Left lung (tissue), 10 donors: ENCODE data around the gene ETV1. TPM values are rescaled to one million over a fixed set of nuclear protein-coding genes. Genes with fewer than 3 reads are reported as not detected.

Experiments
- ATAC-seq: fragments of 200-7000 bp; cut with Tn5 transposase; one replicate; pipeline ENCODE4 v1.9.1; 2020; ENCODE audit warnings: moderate library complexity
- DNase-seq, 4 donors: peaks; one replicate each; pipeline ENCODE4 v3.0.0-alpha.2; 2013 to 2020
- H3K27ac ChIP-seq, 2 donors: fragments of 200-600 bp; sonication (generic) in 1 of 2; one replicate each; pipeline versions ENCODE4 v1.5.0 to v1.8.0; 2020 to 2021
- H3K27me3 ChIP-seq, 2 donors: fragments of 200-600 bp; sonication (generic) in 1 of 2; one replicate each; pipeline versions ENCODE4 v1.5.0 to v1.8.0; 2020 to 2021
- H3K36me3 ChIP-seq, 2 donors: fragments of 200-600 bp; sonication (generic) in 1 of 2; one replicate each; pipeline versions ENCODE4 v1.5.0 to v1.8.0; 2020 to 2021
- H3K4me1 ChIP-seq, 2 donors: fragments of 200-600 bp; one replicate each; pipeline ENCODE4 v1.8.0; 2021
- H3K4me3 ChIP-seq, 2 donors: fragments of 200-600 bp; sonication (generic) in 1 of 2; one replicate each; pipeline versions ENCODE4 v1.5.0 to v1.8.0; 2020 to 2021; ENCODE audit warnings: mild to moderate bottlenecking in 1 of 2
- H3K9me3 ChIP-seq, 2 donors: fragments of 200-600 bp; sonication (generic) in 1 of 2; one replicate each; pipeline versions ENCODE4 v1.5.0 to v1.8.0; 2020 to 2021
- intact Hi-C, 2 donors: fragments of 100-400 bp; cut with DNase I; formaldehyde crosslinking; loops; one replicate each; pipeline versions ENCODE4 v1.11.2 to v1.14.2; 2022
- polyA plus RNA-seq, 6 donors: library from polyadenylated mRNA; unstranded; fragments of 120-200 nt; gene quantifications; one replicate each; pipeline ENCODE4 v1.2.1, GENCODE V29; 2013; ENCODE audit not compliant: insufficient read length in 6 of 6
- total RNA-seq, 2 donors: library from RNA; stranded (reverse); fragmentation: NEBNext Ultra II Directional; extraction: Animal tissue kit (Norgen Biotek cat#: 25700); gene quantifications; one replicate each; pipeline ENCODE4 v1.2.1, GENCODE V29; 2021
- TF ChIP-seq, protein P1 (sequence below), 2 donors: fragments of 200-600 bp; sonication (generic) in 1 of 2; IDR thresholded peaks; one replicate each; pipeline versions ENCODE4 v1.5.0 to v1.8.0; 2021; ENCODE audit warnings: antibody characterized with exemption in 2 of 2
- donor health status: DM: no; HTN: yes; CAD: no.
- donor health status: DM: no; HTN: no; CAD: no.

Gene ETV1
- total and polyA plus RNA-seq, 8 donors = 55.3 to 134 (median 72.5) TPM

- Histone ChIP-seq H3K9me3 (peaks cover 0 to 5% of the 10 kb centered on the region in 2 donors), H3K4me1 (no peaks in the 10 kb centered on the region), H3K4me3 (no peak overlapping the region), H3K27me3 (no peaks in the 10 kb centered on the region), H3K36me3 (no peaks in the 10 kb centered on the region), H3K27ac (no peak overlapping the region)
- ATAC-seq (no peak), DNase-seq (no peak)
- TF ChIP-seq, protein P1, sequence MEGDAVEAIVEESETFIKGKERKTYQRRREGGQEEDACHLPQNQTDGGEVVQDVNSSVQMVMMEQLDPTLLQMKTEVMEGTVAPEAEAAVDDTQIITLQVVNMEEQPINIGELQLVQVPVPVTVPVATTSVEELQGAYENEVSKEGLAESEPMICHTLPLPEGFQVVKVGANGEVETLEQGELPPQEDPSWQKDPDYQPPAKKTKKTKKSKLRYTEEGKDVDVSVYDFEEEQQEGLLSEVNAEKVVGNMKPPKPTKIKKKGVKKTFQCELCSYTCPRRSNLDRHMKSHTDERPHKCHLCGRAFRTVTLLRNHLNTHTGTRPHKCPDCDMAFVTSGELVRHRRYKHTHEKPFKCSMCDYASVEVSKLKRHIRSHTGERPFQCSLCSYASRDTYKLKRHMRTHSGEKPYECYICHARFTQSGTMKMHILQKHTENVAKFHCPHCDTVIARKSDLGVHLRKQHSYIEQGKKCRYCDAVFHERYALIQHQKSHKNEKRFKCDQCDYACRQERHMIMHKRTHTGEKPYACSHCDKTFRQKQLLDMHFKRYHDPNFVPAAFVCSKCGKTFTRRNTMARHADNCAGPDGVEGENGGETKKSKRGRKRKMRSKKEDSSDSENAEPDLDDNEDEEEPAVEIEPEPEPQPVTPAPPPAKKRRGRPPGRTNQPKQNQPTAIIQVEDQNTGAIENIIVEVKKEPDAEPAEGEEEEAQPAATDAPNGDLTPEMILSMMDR (IDR thresholded peaks at IDR 0.05) = no peak
- intact Hi-C loops = no loop called here
These were observed 31.6 kb upstream of the ETV1 start for GRCh38 chr7:14021069-14021468.

DNA sequence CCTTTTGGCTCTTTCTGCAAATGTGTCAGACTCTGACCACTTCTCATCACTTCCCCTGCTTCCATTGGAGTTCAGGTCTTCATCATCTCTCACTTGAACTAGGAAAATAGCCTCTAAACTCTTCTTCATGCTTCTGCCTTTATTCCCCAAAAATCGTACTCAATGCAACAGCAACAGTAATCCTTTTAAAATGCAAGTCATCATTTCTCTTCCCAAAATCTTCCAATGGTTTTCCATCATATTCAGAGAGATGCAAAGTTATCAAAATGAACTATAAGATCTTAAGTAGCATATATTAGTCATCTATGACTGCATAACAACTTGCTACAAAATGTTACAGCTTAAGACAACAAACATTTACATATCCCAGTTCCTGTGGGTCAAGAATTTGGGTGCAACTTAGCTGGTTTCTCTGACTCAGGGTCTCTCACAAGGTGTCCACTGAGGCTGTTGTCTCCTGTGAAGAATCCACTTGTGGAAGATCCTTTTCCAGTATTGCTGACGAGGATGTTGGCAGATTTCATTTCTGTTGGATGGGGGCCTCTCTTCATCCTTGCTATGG lies 31.0 kb upstream of the ETV1 start:
- TF ChIP-seq, protein P1 (IDR thresholded peaks at IDR 0.05) = no peak
- H3K9me3 ChIP-seq = peaks cover 0 to 5% of the 10 kb centered on the region in 2 donors
- H3K4me1 ChIP-seq = no peaks in the 10 kb centered on the region
- DNase-seq = no peak
- no peaks in the 10 kb centered on the region for H3K27me3 ChIP-seq
- intact Hi-C loops = no loop called here
- H3K4me3 ChIP-seq = no peak overlapping the region
- no peaks in the 10 kb centered on the region for H3K36me3 ChIP-seq
- no peak overlapping the region for H3K27ac ChIP-seq
- ATAC-seq = no peak

GRCh38 chr7:14018751-14019150 lies 29.3 kb upstream of the ETV1 start:
- H3K4me3 ChIP-seq = no peak overlapping the region
- no peak overlapping the region for H3K27ac ChIP-seq
- intact Hi-C loops = no loop called here
- H3K27me3 ChIP-seq = no peaks in the 10 kb centered on the region
- peaks cover 0 to 5% of the 10 kb centered on the region in 2 donors for H3K9me3 ChIP-seq
- DNase-seq = no peak
- H3K36me3 ChIP-seq = no peaks in the 10 kb centered on the region
- TF ChIP-seq, protein P1 (IDR thresholded peaks at IDR 0.05) = no peak
- no peak for ATAC-seq
- H3K4me1 ChIP-seq = no peaks in the 10 kb centered on the region

DNA sequence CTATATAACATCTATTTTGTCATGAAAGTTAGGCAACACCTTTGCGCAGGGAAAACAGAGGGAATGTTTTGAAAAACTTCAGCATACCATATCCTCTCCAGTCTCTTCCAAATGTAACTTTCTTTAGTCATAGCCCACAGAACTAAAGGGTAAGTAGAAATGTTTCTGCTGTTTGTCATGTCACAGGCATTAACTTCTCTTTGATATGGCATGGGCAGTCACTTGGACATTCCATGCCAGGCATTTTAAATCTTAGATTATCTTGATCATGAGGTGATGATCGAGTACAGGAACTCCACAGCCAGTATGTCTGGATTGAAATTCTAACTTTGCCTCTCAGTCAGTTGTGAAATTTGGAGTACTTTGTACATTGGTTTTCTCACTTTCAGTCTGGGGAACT lies 27.5 kb upstream of the ETV1 start:
- DNase-seq = no peak

GRCh38 chr7:14013898-14014297 lies 24.4 kb upstream of the ETV1 start:
- no peak for ATAC-seq

More for the DNA sequence above, 27.5 kb upstream of the ETV1 start:
- intact Hi-C loops = no loop called here
- Histone ChIP-seq H3K36me3 (no peaks in the 10 kb centered on the region), H3K27ac (no peak overlapping the region), H3K27me3 (no peaks in the 10 kb centered on the region), H3K4me1 (no peaks in the 10 kb centered on the region), H3K9me3 (peaks cover 0 to 5% of the 10 kb centered on the region in 2 donors), H3K4me3 (no peak overlapping the region)
- ATAC-seq = no peak
- TF ChIP-seq, protein P1 (IDR thresholded peaks at IDR 0.05) = no peak

More at GRCh38 chr7:14013898-14014297, 24.4 kb upstream of the ETV1 start:
- no peaks in the 10 kb centered on the region for H3K4me1 ChIP-seq
- intact Hi-C loops = no loop called here
- no peak for DNase-seq
- H3K4me3 ChIP-seq = no peak overlapping the region
- H3K27ac ChIP-seq = no peak overlapping the region
- no peaks in the 10 kb centered on the region for H3K27me3 ChIP-seq
- TF ChIP-seq, protein P1 (IDR thresholded peaks at IDR 0.05) = no peak
- no peaks in the 10 kb centered on the region for H3K36me3 ChIP-seq
- no peaks in the 10 kb centered on the region for H3K9me3 ChIP-seq
